ENCODE measurements around the gene PARVB.

- TF ChIP-seq CTCF (IDR thresholded peaks at IDR 0.05) (no peak), EP300 (IDR thresholded peaks at IDR 0.05; ENCODE audit: low read depth) (no peak), POLR2AphosphoS5 (IDR thresholded peaks at IDR 0.05) (no peak)
These were observed 165.0 kb downstream of the PARVB start for GRCh38 chr22:44188986-44189630.
